Osteoblast (primary cell): ENCODE measurements around the gene DPP4. TPM values are rescaled to one million over a fixed set of nuclear protein-coding genes. Genes with fewer than 3 reads are reported as not detected.

Experiments used
- DNase-seq: peaks from one replicate; pipeline ENCODE4 v3.0.0; 2011; ENCODE audit warnings: low spot score, mixed read lengths; ENCODE audit not compliant: insufficient read length; ENCODE audit errors: missing footprints
- H2AFZ ChIP-seq: 2 replicates; pipeline ENCODE4 v1.6.0; 2011; ENCODE audit warnings: mild to moderate bottlenecking, low read length
- H3K27ac ChIP-seq: 2 replicates; pipeline ENCODE4 v1.5.1; 2011; ENCODE audit warnings: mild to moderate bottlenecking, low read depth, low read length, moderate library complexity
- H3K27me3 ChIP-seq: 2 replicates; pipeline ENCODE4 v1.6.0; 2012; ENCODE audit warnings: mild to moderate bottlenecking, control low read depth, inconsistent platforms, low read length, moderate library complexity; ENCODE audit not compliant: insufficient read depth
- H3K36me3 ChIP-seq: 2 replicates; pipeline ENCODE4 v1.5.1; 2011; ENCODE audit warnings: mild to moderate bottlenecking, low read length, control low read depth, moderate library complexity; ENCODE audit not compliant: insufficient read depth
- H3K4me1 ChIP-seq: 2 replicates; pipeline ENCODE4 v1.5.1; 2011; ENCODE audit warnings: mild to moderate bottlenecking, low read length, control low read depth, moderate library complexity; ENCODE audit not compliant: insufficient read depth
- H3K4me2 ChIP-seq: 2 replicates; pipeline ENCODE4 v1.6.0; 2011; ENCODE audit warnings: mild to moderate bottlenecking, low read length; ENCODE audit not compliant: insufficient read depth
- H3K4me3 ChIP-seq: fragments of 200-600 bp; sonication (generic); 3 replicates; pipeline ENCODE4 v1.5.1; 2012; ENCODE audit warnings: mild to moderate bottlenecking, low read length, inconsistent platforms; ENCODE audit not compliant: insufficient read depth
- H3K79me2 ChIP-seq: 2 replicates; pipeline ENCODE4 v1.6.0; 2012; ENCODE audit warnings: mild to moderate bottlenecking, low read length, control low read depth, inconsistent platforms; ENCODE audit not compliant: insufficient read depth
- H3K9me3 ChIP-seq: 2 replicates; pipeline ENCODE4 v1.5.1; 2011; ENCODE audit warnings: low read depth, low read length, control low read depth
- H4K20me1 ChIP-seq: 2 replicates; pipeline ENCODE4 v1.6.0; 2012; ENCODE audit warnings: mild to moderate bottlenecking, low read length, control low read depth; ENCODE audit not compliant: insufficient read depth
- total RNA-seq: library from RNA; depleted of rRNA; stranded (reverse); fragments of >200 nt; gene quantifications from 2 replicates; pipeline ENCODE4 v1.2.3, GENCODE V29; 2012
- TF ChIP-seq, protein P1 (sequence below): IDR thresholded peaks from 2 replicates; pipeline ENCODE4 v1.5.1; 2011; ENCODE audit warnings: mild to moderate bottlenecking, low read depth, low read length, moderate library complexity; ENCODE audit errors: extremely low read depth

Gene DPP4
- total RNA-seq, 1 donor = 192 TPM

DNA sequence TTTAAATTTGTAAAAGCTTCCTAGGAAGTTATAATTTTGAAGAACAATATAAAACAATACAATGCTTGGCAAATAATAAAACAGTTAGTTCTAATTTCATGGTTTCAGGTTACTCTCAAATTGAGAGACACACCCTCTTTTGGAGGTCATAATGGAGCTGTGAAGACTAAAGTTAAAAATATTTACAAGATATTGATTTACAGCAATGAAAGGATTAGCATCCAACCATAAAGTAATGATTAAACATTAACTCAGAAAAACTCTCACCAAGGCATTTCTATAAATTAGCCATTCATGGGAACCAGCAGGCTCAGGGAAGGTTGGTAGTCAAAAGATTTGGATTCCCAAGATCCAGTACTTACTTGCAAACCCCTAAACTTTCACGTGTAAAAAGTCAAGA lies 6.4 kb downstream of the DPP4 start:
- no peak overlapping the region for H3K4me2 ChIP-seq
- peaks cover 29% of the 10 kb centered on the region for H3K4me1 ChIP-seq
- H3K27me3 ChIP-seq = no peaks in the 10 kb centered on the region
- H3K27ac ChIP-seq = no peak overlapping the region
- H3K4me3 ChIP-seq = no peak overlapping the region
- H3K9me3 ChIP-seq = no peaks in the 10 kb centered on the region
- peaks cover 31% of the 10 kb centered on the region for H3K79me2 ChIP-seq
- TF ChIP-seq, protein P1, sequence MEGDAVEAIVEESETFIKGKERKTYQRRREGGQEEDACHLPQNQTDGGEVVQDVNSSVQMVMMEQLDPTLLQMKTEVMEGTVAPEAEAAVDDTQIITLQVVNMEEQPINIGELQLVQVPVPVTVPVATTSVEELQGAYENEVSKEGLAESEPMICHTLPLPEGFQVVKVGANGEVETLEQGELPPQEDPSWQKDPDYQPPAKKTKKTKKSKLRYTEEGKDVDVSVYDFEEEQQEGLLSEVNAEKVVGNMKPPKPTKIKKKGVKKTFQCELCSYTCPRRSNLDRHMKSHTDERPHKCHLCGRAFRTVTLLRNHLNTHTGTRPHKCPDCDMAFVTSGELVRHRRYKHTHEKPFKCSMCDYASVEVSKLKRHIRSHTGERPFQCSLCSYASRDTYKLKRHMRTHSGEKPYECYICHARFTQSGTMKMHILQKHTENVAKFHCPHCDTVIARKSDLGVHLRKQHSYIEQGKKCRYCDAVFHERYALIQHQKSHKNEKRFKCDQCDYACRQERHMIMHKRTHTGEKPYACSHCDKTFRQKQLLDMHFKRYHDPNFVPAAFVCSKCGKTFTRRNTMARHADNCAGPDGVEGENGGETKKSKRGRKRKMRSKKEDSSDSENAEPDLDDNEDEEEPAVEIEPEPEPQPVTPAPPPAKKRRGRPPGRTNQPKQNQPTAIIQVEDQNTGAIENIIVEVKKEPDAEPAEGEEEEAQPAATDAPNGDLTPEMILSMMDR = no peak
- H3K36me3 ChIP-seq = no peaks in the 10 kb centered on the region
- no peak for DNase-seq
- no peaks in the 10 kb centered on the region for H4K20me1 ChIP-seq
- H2AFZ ChIP-seq = no peak overlapping the region

DNA sequence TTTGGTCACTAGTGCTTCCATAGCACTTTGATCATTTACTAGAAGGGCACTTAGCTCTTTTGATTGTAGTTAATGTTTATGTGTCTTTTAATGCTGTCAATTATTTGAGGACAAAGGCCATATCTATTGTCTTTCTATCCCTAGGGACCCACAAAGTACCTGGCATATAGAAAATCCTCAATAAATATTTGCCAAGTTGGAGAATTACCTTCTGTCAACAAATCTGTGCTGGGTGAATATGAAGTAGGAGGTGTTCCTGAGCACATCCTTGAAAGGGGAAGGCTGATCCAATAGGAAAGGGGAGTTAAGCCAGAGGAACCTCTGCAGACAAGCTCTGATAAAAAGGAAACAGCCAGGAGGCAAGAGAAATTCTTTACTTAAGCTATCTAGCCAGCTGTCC lies 8.2 kb downstream of the DPP4 start:
- TF ChIP-seq, protein P1 = no peak
- no peak overlapping the region for H3K27ac ChIP-seq
- H3K79me2 ChIP-seq = peaks cover 29% of the 10 kb centered on the region
- no peak overlapping the region for H3K4me2 ChIP-seq
- no peaks in the 10 kb centered on the region for H3K9me3 ChIP-seq
- no peak overlapping the region for H3K4me3 ChIP-seq
- DNase-seq = no peak
- peaks cover 11% of the 10 kb centered on the region for H3K4me1 ChIP-seq
- no peaks in the 10 kb centered on the region for H3K27me3 ChIP-seq
- no peaks in the 10 kb centered on the region for H4K20me1 ChIP-seq
- no peak overlapping the region for H2AFZ ChIP-seq
- H3K36me3 ChIP-seq = no peaks in the 10 kb centered on the region

DNA sequence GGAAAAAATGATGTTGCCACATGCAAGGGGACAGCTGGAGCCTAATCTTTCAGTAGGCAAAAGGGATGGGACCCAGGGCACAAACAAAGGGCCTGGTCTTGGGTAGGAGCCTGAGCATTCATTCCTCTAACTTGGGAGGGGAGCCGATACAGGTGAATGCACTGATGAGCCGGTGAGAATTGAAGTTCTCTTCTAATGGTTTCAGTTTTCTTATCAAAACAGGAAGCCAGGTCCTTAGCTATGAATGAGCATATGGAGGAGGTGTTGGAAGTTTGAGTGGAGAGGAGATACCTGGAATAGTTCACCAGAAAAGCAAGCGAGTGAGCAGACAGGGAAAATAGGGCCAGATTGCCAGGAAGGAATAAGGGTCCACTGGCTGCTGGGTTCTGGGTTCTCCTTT lies 10.1 kb downstream of the DPP4 start:
- Histone ChIP-seq H3K79me2 (peaks cover 27% of the 10 kb centered on the region), H4K20me1 (no peaks in the 10 kb centered on the region), H3K4me3 (no peak overlapping the region), H3K4me1 (no peaks in the 10 kb centered on the region), H2AFZ (no peak overlapping the region), H3K9me3 (no peaks in the 10 kb centered on the region), H3K27ac (no peak overlapping the region), H3K27me3 (no peaks in the 10 kb centered on the region), H3K36me3 (no peaks in the 10 kb centered on the region), H3K4me2 (no peak overlapping the region)
- DNase-seq = no peak
- TF ChIP-seq, protein P1 = no peak

DNA sequence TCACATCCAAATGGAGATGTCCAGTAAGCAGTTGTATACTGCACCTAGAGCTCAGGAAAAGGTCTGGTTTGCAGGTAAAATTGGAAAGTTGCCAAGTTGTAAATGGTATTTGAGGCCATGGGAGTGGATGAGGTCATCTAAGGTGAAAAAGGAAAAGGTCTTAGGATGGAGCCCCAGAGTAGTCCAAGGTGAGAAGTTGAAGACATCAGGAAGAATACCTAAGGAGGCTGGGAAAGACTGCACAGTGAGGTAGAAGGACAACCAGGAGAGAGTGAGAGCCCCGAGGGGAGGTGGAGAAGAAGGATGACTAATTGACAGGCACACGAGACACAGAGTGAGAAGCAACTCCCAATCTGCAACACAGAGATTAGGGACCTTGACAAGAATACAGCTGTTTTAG lies 10.7 kb downstream of the DPP4 start:
- peaks cover 25% of the 10 kb centered on the region for H3K79me2 ChIP-seq
- no peak overlapping the region for H2AFZ ChIP-seq
- H3K4me1 ChIP-seq = no peaks in the 10 kb centered on the region
- H3K27ac ChIP-seq = no peak overlapping the region
- TF ChIP-seq, protein P1 = no peak
- H3K36me3 ChIP-seq = no peaks in the 10 kb centered on the region
- no peaks in the 10 kb centered on the region for H3K27me3 ChIP-seq
- no peaks in the 10 kb centered on the region for H3K9me3 ChIP-seq
- H3K4me2 ChIP-seq = no peak overlapping the region
- no peak overlapping the region for H3K4me3 ChIP-seq
- DNase-seq = no peak
- H4K20me1 ChIP-seq = no peaks in the 10 kb centered on the region
